AG08396 (cell line): ENCODE measurements around the gene HSCB.
A peak's percentile ranks its signal among the peaks of the same experiment; 100 is the strongest.
"Not testable (repeated sequence)": the region's sequence is repeated elsewhere in the genome, so short reads cannot be mapped to it uniquely, and the experiment has no call there.

Experiments used
- DNase-seq: peaks from one replicate; pipeline ENCODE4 v3.0.0; 2012; ENCODE audit warnings: low spot score, mixed read lengths

The HSCB gene, protein sequence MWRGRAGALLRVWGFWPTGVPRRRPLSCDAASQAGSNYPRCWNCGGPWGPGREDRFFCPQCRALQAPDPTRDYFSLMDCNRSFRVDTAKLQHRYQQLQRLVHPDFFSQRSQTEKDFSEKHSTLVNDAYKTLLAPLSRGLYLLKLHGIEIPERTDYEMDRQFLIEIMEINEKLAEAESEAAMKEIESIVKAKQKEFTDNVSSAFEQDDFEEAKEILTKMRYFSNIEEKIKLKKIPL

DNA sequence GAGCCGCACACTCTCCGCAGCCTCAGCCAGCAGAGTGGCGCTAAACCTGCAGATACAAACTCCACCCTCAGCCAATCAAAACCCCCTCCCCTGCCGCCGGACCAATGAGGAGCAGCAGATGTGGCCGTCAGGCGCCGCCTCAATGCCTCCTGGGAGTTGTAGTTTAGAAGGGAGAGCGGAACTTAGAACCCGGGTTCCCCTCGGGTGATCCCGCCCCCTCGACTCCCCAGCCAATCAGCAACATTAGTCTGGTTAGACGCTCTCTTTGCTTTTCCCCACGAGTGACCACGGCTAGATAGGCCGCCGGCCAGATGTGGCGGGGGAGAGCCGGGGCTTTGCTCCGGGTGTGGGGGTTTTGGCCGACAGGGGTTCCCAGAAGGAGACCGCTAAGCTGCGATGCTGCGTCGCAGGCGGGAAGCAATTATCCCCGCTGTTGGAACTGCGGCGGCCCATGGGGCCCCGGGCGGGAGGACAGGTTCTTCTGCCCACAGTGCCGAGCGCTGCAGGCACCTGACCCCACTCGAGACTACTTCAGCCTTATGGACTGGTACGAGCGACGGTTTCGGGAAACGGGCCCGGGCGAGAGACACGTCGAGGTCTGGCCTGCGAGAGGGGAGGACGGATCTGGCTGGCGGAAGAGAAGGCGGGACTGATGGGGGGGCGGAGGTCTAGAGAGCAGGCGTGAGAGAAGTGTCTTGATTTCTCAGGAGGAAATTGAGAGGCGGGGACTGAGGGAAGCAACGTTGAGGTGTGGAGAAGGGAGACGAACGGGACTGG lies at the start of gene HSCB, which contains the start of gene CHEK2:
Gene HSCB, plus strand, starts transcription at position 255 of the 777 bp plus-strand sequence. Its CDS starts 57 bp downstream, at position 312.
Gene CHEK2, minus strand, starts transcription at position 36 of the 777 bp plus-strand sequence. CDS start 7,099 bp downstream, outside the sequence.
- peak; percentile 96 for DNase-seq

DNA sequence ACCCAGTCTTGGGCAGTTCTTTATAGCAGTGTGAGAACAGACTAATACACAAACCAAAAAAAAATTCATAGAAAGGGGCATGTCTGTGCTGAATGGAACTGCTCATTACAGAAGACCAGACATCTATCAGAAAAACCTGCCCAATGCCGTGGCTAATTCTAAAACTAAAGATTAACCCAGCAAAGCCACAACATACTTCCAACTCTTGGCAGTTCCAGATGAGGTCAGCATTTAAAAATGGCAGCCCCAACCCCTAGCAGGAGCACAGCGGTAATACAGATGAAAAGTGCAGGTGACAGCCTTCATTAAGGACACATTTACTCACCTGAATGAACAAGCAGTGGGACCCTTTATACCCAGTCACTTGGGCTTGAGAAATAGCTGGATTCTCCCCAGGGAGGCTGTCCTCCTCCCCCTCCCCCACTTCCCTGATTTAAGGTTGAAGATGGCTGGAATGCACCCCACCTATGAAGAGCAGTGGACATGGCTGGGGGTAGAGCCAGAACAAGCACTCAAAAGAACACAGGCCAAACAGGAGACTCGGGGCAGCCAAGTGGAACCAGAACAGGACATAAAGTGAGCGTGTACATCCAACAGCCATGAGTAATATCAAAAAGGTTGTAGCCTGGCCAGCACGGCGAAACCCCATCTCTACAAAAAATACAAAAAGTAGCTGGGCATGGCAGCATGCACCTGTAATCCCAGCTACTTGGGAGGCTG lies 48.6 kb upstream of the HSCB start:
- DNase-seq = not testable (repeated sequence)

DNA sequence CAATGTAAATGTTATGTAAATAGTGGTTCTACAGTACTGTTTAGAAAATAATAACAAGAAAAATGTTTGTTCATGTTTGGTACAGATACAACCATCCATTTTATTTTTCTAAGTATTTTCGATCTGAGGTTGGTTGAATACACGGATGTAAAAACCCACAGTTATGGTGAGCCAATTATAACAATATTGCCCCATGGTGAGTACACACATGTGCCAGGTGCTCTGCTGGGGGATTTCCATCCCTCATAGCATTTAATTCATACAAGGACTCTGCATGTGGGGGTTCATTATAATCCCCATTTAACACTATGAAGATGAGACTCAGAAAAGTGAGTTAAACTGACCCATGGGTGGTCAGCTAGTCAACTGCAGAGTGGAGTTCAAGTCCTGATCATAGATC lies 38.9 kb upstream of the HSCB start:
- no peak for DNase-seq

DNA sequence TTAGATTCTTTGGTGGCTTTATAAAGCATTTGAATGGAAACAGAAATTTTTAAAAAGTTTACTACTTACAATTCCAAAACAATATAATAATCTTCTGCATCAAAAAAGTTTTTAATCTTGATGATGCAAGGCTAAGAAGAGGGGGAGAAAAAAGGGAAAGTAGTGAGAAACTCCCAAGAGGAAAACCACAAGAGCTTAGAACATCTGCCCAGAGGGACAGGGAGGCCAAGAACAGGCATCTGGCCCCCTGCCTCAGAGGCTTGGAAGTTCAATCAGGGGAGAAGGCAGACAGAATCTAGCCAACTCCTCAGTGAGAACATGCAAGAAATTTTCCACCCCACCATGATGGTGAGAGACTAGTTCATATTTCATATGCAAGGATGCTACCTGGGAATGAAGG lies 38.4 kb upstream of the HSCB start:
- no peak for DNase-seq

DNA sequence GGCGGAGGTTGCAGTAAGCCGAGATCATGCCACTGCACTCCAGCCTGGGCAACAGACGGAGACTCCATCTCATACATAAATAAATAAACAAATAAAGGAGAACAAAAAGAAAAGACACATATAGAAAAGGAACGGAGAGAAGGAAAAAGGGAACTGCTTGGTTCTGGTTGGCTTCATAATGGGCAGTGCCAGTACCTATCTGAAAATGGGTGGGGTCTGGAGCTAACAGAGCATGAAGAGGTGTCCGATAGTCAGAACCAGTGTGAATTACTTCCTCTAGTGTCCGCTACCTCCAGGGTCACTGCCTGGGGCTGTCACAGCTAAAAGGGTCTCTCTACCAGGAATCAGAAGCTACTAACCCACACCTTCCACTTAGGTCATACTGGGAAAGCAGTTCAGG lies 35.0 kb upstream of the HSCB start:
- DNase-seq = no peak

DNA sequence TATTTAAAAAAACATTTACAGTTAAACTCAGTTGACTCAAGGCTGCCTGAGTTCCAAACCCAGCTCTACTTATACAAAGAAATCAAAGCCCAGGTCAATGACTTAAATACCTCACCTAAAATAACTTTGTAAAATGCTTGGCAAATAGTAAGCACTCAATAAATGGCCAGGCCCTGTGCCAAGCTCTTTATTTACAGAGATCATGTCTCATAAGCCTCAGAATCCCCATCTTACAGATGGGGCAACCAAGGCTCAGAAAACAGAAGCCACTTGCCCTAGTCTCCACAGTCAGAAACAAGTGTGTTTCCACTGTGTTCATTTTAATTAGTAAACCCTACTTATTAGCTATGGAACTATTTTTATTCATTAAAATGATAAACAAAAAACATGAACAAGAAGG lies 31.7 kb upstream of the HSCB start:
- DNase-seq = no peak

DNA sequence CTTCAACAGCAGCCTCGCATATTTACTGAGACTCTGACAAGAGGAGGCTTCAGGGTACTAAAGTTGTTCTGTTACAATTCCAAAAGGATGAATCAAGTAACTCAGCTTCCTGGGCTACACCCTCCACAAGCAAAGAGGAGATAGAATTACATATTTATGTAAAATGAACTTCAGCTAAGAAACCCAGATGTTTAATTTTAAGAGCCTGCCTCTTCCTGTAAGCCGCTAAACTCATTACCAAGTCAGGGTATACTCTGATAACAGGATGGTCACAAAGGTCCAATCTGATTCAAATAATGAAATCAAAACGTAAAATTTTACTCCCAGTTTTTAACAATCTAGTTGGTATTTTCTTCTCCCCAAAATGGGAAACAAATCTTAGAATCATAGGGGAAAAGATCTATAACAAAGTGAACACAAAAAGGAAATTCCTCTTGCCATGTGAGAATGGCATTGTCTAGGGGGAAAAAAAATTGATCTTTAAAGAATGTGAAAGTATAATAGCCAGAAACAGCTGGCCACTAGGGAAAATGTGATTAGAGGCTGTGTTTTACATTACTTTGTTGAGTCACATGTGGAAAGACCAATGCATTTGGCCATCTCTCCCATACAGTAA lies 31.2 kb upstream of the HSCB start:
- DNase-seq = peak; percentile 48

DNA sequence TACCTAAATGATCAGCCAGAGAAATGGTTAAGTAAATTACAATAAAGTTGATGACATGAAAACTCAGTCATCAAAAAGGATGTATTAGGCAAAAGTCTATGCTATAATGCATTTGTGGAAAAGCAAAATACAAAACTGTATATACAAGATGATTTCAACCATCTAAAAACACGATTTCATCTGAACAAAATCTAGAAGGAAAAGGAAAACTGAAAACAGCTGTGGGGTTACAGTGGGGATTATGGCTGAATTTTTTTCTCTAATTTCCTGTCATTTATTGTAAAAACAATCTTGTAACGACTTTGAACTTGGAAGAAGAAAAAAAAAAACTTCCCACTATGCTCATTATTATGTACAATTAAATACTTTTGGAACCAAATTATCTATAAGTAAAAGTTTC lies 30.5 kb upstream of the HSCB start:
- no peak for DNase-seq

DNA sequence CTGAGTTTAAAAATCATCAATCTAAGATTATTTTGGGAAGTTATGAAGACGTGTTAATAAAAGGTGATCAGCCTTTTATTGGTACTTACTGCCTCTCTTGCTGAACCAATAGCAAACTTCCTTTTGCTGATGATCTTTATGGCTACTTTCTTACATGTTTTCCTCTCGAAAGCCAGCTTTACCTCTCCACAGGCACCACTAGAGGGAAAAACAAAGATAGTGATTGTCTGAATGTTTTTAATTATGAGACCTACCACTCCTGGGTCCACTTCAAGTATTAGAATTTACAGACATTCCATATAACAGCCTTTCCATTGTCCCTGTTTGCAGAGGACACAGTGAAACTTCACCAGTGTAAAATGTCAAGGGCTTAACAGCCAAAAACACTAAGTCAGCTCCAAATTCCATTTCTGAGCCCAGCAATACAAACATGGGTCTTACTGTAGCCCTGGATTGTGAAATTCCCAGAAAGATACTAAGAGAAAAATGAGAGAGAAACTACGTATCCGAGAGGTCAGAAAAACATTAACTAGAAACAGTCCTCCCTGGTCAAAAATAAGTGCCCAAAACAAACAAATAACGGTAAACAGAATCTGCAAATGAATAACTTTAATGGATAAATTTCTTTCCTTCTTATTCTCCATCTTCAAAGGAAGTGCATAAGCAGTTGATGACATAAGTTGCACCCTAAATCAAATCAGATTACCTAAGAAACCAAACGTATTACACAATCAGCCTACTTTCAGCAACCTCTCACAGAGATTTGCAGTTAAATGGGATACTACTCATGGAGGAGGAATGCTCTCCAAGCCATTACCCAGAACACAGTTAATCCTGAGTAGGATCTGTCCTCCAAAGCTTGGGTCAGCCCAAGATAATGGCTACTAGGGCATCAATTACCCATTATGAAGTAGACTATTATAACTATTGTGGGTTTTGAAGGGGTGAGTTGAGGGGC lies 29.7 kb upstream of the HSCB start:
- DNase-seq = peak; percentile 71

DNA sequence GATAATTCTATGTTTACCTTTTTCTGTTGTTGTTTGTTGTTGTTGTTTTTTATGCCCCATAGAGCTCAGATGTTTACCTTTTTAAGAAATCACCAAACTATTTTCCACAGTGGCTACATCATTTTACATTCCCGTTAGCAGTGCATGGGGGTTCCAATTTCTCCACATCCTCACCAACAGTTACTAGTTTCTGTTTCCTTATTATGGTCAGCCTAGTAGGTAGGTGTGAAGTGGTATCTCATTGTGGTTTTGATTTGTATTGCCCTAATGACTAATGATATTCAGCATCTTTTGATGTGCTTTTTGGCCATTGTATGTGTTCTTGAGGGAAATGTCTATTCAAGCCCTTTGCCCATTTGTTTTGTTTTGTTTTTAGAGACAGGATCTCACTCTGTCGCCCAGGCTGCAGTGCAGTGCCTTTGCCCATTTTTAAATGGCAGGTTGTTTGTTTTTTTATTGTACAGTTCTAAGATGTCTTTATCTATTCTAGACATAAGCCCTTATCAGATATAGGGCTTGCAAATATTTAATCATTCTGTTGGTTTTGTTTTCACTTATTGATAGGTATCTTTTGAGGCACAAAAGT lies 27.7 kb upstream of the HSCB start:
- DNase-seq = no peak

DNA sequence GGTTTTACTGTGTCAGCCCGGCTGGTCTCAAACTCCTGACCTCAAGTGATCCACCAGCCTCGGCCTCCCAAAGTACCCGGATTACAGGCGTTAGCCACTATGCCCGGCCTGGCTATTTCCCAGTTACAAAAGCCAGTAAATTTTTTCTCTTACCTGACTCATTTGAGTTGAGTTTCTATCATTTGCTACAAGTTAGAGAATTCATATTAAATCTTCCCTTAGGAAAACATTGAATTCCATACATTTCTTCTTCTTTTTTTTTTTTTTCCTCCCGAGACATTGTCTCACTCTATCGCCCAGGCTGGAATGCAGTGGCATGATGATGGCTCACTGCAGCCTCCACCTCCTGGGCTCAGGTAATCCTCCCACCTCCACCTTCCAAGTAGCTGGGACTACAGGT lies 26.2 kb upstream of the HSCB start:
- DNase-seq = no peak

DNA sequence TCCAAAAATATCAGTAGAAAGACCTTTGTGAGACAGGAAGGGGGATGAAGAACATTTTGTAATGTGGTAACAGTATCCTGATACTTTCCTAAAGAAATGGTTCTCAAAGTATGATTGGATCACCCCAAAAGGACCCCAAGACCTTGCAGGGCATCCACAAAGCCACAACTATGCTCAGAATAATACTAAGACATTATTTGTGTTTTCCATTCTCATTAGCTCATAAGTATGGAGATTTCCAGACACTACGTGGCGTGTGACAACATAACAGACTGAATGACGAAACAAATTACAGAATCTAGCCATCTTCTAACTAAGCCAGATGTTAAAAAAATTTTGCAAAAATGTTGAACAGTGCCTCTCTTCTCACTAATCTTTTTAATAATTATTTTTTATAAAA lies 25.2 kb upstream of the HSCB start:
- DNase-seq = no peak

DNA sequence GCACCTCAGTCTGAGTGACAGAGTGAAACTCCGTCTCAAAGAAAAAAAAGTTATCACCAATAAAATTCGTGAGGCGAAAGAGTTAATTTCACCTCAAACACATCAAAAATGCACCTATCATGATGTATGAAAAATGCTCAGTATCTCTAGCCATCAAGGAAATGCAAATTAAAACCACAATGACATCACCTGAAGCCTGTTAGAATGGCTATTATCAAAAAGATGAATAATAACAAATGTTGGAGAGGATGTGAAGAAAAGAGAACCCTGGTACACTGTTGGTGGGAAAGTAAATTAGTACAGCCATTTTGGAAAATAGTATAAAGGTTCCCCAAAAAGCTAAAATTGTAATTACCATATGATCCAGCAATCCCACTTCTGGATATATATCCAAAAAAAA lies 23.8 kb upstream of the HSCB start:
- DNase-seq = no peak

DNA sequence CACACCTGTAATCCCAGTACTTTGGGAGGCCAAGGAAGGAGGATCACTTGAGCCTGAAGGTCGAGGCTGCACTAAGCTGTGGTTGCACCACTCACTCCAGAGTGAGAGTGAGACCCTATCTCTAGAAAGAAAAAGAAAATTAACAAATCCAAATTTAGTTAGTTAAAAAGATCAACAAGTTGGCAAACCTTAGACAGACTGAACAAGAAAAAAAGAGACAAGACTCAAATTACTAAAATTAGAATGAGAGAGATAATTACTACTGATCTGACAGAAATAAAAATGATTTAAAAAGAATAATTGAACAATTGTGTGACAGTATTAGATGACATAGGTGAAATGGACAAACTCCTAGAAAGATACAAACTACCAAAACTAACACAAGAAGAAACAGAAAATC lies 13.8 kb upstream of the HSCB start:
- no peak for DNase-seq

DNA sequence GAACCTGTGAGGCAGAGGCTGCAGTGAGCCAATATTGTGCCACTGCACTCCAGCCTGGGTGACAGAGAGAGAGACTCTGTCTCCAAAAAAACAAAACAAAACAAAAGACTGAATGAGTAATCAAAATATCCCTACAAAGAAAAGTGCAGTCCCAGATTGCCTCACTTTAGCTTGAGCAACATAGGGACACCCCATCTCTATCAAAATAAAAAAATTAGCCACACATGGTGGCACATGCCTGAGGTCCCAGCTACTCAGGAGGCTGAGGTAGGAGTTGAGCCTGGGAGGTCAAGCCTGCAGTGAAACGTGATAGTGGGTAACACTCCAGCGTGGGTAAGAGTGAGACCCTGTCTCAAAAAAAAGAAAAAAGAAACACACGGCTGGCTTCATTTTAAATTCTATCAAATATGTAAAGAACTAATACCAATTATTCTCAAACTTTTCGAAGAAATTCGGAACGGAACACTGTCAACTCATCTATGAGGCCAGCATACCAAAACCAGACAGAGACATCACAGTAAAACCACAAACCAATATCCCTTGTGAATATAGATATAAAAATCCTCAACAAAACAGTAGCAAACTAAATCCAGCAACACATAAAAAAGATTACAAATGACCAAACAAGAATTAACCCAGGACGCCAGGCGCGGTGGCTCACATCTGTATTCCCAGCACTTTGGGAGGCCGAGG lies 13.1 kb upstream of the HSCB start:
- no peak for DNase-seq

DNA sequence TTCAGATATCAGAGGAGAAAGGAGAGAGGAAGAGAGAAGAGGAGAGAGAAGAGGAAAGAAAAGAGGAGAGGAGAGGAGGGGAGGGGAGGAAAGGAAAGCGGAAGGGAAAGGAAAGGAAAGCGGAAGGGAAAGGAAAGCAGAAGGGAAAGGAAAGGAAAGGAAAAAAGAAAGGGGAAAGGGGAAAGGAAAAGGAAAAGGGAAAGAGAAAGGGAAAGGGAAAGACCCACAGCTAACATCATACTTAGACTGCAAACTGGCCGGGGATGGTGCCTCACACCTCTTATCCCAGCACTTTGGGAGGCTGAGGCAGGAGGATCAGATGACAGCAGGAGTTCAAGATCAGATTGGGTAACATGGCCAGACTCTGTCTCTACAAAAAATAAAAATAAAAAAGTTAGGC lies 11.7 kb upstream of the HSCB start:
- DNase-seq = no peak

DNA sequence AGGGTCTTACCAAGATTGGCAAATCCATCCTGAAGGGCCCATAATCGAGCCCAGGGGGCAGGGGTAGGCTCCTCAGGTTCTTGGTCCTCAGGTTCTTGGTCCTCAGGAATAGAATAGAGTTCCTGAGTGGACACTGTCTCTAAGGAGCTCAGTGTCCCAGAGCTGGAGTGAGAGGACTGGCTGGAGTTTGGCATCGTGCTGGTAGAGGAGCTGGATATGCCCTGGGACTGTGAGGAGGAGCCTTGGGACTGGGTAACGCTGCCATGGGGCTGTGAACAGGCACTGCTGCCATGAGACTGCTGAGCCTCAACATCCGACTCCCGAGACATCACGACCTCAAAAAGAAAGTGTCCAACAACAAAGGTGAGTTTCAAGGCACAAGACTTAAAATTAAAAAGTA lies 7.4 kb upstream of the HSCB start:
- DNase-seq = no peak

DNA sequence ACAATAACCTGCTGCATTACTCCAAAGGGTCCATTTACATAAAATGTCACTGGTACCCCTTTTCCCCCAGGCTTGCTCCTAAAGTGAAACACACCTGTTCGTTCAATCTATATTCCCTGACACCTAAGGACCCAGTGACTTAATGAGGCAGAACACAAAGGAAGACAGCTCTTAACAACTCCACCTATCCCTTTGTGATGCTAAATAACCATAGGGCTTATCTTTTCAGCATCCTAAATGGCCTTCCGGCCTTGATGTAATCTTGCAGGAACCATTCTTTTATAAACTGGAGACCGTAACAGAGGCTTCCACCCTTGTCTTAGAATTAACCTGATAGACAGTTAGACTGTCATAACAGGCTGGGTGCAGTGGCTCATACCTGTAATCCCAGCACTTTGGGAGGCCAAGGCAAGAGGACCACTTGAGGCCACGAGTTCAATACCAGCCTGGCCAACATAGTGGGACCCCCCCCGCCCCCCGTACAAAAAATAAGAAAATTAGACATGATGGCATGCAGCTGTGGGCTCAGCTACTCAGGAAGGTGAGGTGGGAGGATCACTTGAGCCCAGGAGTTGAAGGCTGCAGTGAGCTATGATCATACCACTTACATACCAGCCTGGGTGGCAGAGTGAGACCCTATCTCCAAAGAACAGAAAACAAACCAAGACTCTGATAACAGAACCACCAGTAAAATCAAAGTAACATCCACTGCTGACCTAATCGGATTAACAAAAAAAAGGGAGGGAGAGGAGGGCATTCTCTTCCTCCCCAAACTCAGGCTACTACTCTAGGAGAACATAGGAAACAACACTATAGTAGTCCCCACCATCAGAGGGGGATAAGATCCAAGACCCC lies 5.3 kb upstream of the HSCB start:
- no peak for DNase-seq

DNA sequence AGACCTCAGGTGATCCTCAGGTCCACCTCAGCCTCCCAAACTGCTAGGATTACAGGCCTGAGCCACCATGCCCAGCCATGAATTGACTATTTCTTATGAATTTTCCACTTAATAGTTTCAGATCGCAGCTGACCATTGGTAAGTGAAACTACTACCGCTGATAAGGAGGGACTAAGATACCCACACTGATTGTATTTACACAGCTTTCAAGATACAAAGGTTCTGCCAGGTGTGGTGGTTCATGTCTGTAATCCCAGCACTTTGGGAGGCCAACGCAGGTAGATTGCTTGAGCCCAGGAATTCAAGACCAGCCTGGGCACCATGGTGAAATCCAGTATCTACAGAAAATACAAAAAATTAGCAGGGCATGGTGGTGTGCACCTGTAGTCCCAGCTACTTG lies 4.1 kb upstream of the HSCB start:
- DNase-seq = no peak
